Activated naive CD4-positive, alpha-beta T cell treated with anti-CD3 and anti-CD28 coated beads, Interleukin-2, amount 10 ng/mL, durations not matched to agents 7 days and 5 days (primary cell): Measurements from ENCODE around the gene ART4.

Source experiments
- CTCF ChIA-PET: fragments of 350-600 bp; sonication (Branson Sonifier 250); formaldehyde crosslinking; loops from one replicate; lab custom pipeline; 2021; ENCODE audit warnings: antibody characterized with exemption; lab: Charles Lee
- DNase-seq: peaks from one replicate; pipeline ENCODE4 v3.0.0-alpha.2; 2020
- H3K27ac Mint-ChIP-seq: one replicate; pipeline ENCODE4 v1.8.0; 2021; ENCODE audit warnings: mild to moderate bottlenecking, moderate library complexity, mixed read lengths
- H3K27me3 Mint-ChIP-seq: one replicate; pipeline ENCODE4 v1.8.0; 2021; ENCODE audit warnings: mild to moderate bottlenecking, mixed read lengths
- H3K36me3 Mint-ChIP-seq: one replicate; pipeline ENCODE4 v1.8.0; 2021; ENCODE audit warnings: mixed read lengths
- H3K4me1 Mint-ChIP-seq: one replicate; pipeline ENCODE4 v1.8.0; 2021; ENCODE audit warnings: mixed read lengths
- H3K4me3 Mint-ChIP-seq: one replicate; pipeline ENCODE4 v1.8.0; 2021; ENCODE audit warnings: mild to moderate bottlenecking, moderate library complexity, mixed read lengths
- H3K9me3 Mint-ChIP-seq: one replicate; pipeline ENCODE4 v1.8.0; 2021; ENCODE audit warnings: mixed read lengths

The ART4 gene

GRCh38 chr12:14779834-14780233 is 63.5 kb downstream of the ART4 start:
- no peak overlapping the region for H3K27ac Mint-ChIP-seq
- CTCF ChIA-PET, result interaction anchor here (0.9 to 1.4 kb wide), 2 partner anchors 10 to 441 kb away, joined by 3 read pairs; partner anchors contain the start of gene RERG
- peaks cover 22% of the 10 kb centered on the region for H3K36me3 Mint-ChIP-seq
- no peak overlapping the region for H3K4me3 Mint-ChIP-seq
- H3K4me1 Mint-ChIP-seq, result peaks cover 39% of the 10 kb centered on the region
- no peaks in the 10 kb centered on the region for H3K9me3 Mint-ChIP-seq
- peaks cover 5% of the 10 kb centered on the region for H3K27me3 Mint-ChIP-seq
- DNase-seq, result no peak

- Mint-ChIP-seq H3K9me3 (no peaks in the 10 kb centered on the region), H3K27me3 (peaks cover 8% of the 10 kb centered on the region), H3K27ac (no peak overlapping the region), H3K4me3 (no peak overlapping the region), H3K4me1 (peaks cover 54% of the 10 kb centered on the region), H3K36me3 (peaks cover 17% of the 10 kb centered on the region)
- CTCF ChIA-PET, result interaction anchor here (1.0 kb wide), 2 partner anchors 23 to 26 kb away, joined by 4 read pairs; partner anchors contain the start of gene C12orf60
- no peak for DNase-seq
Measured at GRCh38 chr12:14777271-14777670, 66.1 kb downstream of the ART4 start.

DNA sequence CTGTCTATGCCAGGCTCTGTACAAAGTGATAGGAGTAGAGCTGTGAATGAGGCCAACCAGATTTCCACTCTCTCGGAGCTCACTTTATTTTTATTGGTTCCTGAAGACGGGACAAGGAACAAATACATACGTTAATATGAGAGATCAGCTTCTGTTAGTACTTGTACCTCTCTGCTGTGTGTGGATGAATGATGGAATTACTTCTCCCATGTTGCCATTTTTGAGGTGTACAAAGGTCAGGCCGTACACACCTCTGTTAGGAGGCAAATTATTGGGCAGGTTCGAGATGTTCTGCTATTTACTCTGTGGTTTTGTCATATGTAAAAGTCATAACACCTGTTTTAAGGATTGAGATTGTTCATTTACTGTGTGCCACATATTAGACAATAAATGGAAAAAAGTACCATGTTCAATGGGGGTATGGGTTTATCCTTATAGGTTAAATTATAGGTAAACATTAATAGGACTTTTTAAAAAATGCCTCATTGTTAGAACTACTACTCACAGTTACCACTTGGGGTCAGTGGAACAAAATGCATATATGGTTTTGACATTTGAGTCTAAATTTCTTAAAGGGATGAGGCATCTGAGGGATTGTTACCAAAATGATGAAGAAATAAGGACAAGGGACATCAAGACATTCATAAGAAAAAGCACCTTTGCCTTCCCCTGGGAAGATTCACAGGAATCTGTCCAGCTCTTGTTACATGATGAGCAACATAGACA is 66.9 kb downstream of the ART4 start:
- Mint-ChIP-seq H3K9me3 (no peaks in the 10 kb centered on the region), H3K36me3 (peaks cover 17% of the 10 kb centered on the region), H3K4me1 (peaks cover 61% of the 10 kb centered on the region), H3K27ac (peak overlapping the region; percentile 35), H3K27me3 (peaks cover 8% of the 10 kb centered on the region), H3K4me3 (peak overlapping the region; percentile 97)
- CTCF ChIA-PET, result interaction anchor here (0.6 to 1.4 kb wide), 4 partner anchors 13 to 34 kb away, joined by 3 to 5 read pairs (median 4); partner anchors contain the start of gene C12orf60
- DNase-seq, result no peak

- Mint-ChIP-seq H3K4me1 (peaks cover 56% of the 10 kb centered on the region), H3K9me3 (no peaks in the 10 kb centered on the region), H3K27ac (peak overlapping the region; percentile 93), H3K4me3 (peak overlapping the region; percentile 97), H3K27me3 (peaks cover 13% of the 10 kb centered on the region), H3K36me3 (peaks cover 20% of the 10 kb centered on the region)
- CTCF ChIA-PET, result interaction anchor here (0.6 to 2.1 kb wide), 5 partner anchors 14 to 220 kb away, joined by 3 to 8 read pairs (median 3); no protein-coding TSS in a partner anchor
- no peak for DNase-seq
Measured at GRCh38 chr12:14775636-14775980, 67.7 kb downstream of the ART4 start.
